Stomach smooth muscle (tissue), 2 donors: ENCODE results near the gene DSCAML1.

Experiments used
- H3K27ac ChIP-seq: one replicate; pipeline ENCODE4 v1.7.0; 2013; ENCODE audit warnings: mild to moderate bottlenecking, low read length, inconsistent platforms
- H3K27me3 ChIP-seq, 2 donors: one replicate each; pipeline ENCODE4 v1.7.0; 2013; ENCODE audit warnings: low read length in 2 of 2; ENCODE audit not compliant: insufficient read depth in 2 of 2, control insufficient read depth in 1 of 2
- H3K36me3 ChIP-seq, 2 donors: one replicate each; pipeline ENCODE4 v1.7.0; 2013; ENCODE audit warnings: low read length in 2 of 2; ENCODE audit not compliant: control insufficient read depth in 2 of 2, insufficient read depth in 2 of 2
- H3K4me1 ChIP-seq: one replicate; pipeline ENCODE4 v1.7.0; 2013; ENCODE audit warnings: low read length; ENCODE audit not compliant: control insufficient read depth, insufficient read depth
- H3K4me3 ChIP-seq, 2 donors: one replicate each; pipeline ENCODE4 v1.7.0; 2013; ENCODE audit warnings: low read length in 2 of 2
- H3K9ac ChIP-seq, 2 donors: one replicate each; pipeline ENCODE4 v1.7.0; 2013; ENCODE audit warnings: low read length in 2 of 2, mild to moderate bottlenecking in 1 of 2
- H3K9me3 ChIP-seq, 2 donors: one replicate each; pipeline ENCODE4 v1.7.0; 2013; ENCODE audit warnings: low read length in 2 of 2; ENCODE audit not compliant: control insufficient read depth in 2 of 2
- donor health status: healthy.
- donor health status: Pancreatic carcinoma.

Gene DSCAML1

GRCh38 chr11:117620086-117620485 is 176.9 kb downstream of the DSCAML1 start:
- no peak overlapping the region for H3K4me3 ChIP-seq
- no peaks in the 10 kb centered on the region for H3K36me3 ChIP-seq
- H3K4me1 ChIP-seq = no peaks in the 10 kb centered on the region
- H3K27me3 ChIP-seq = no peaks in the 10 kb centered on the region
- peaks cover 0 to 7% of the 10 kb centered on the region in 2 donors for H3K9me3 ChIP-seq
- H3K9ac ChIP-seq = no peak overlapping the region
- H3K27ac ChIP-seq = no peak overlapping the region

GRCh38 chr11:117619661-117620060 is 177.4 kb downstream of the DSCAML1 start:
- peaks cover 0 to under 1% of the 10 kb centered on the region in 2 donors for H3K27me3 ChIP-seq
- peaks cover 3 to 7% of the 10 kb centered on the region in 2 donors for H3K9me3 ChIP-seq
- H3K27ac ChIP-seq = no peak overlapping the region
- H3K36me3 ChIP-seq = no peaks in the 10 kb centered on the region
- H3K4me3 ChIP-seq = no peak overlapping the region
- H3K9ac ChIP-seq = no peak overlapping the region
- H3K4me1 ChIP-seq = no peaks in the 10 kb centered on the region

- Histone ChIP-seq H3K27ac (no peak overlapping the region), H3K9me3 (peaks cover 6 to 7% of the 10 kb centered on the region in 2 donors), H3K9ac (no peak overlapping the region), H3K27me3 (peaks cover 0 to 2% of the 10 kb centered on the region in 2 donors), H3K36me3 (no peaks in the 10 kb centered on the region), H3K4me3 (no peak overlapping the region), H3K4me1 (no peaks in the 10 kb centered on the region)
These were observed 178.0 kb downstream of the DSCAML1 start for GRCh38 chr11:117618982-117619355.

GRCh38 chr11:117618302-117618981 is 178.6 kb downstream of the DSCAML1 start:
- no peak overlapping the region for H3K9ac ChIP-seq
- no peaks in the 10 kb centered on the region for H3K36me3 ChIP-seq
- H3K9me3 ChIP-seq = peaks cover 6 to 7% of the 10 kb centered on the region in 2 donors
- H3K4me1 ChIP-seq = no peaks in the 10 kb centered on the region
- H3K27ac ChIP-seq = no peak overlapping the region
- H3K4me3 ChIP-seq = no peak overlapping the region
- peaks cover 0 to 2% of the 10 kb centered on the region in 2 donors for H3K27me3 ChIP-seq

- peaks cover 6 to 7% of the 10 kb centered on the region in 2 donors for H3K9me3 ChIP-seq
- H3K4me3 ChIP-seq = no peak overlapping the region
- no peaks in the 10 kb centered on the region for H3K4me1 ChIP-seq
- H3K36me3 ChIP-seq = no peaks in the 10 kb centered on the region
- no peak overlapping the region for H3K27ac ChIP-seq
- peaks cover 2% of the 10 kb centered on the region in 2 donors for H3K27me3 ChIP-seq
- H3K9ac ChIP-seq = no peak overlapping the region
These were observed 180.0 kb downstream of the DSCAML1 start for GRCh38 chr11:117616979-117617378.

GRCh38 chr11:117614728-117615127 is 182.3 kb downstream of the DSCAML1 start:
- H3K9me3 ChIP-seq = peaks cover 6 to 7% of the 10 kb centered on the region in 2 donors
- peaks cover 2% of the 10 kb centered on the region in 2 donors for H3K27me3 ChIP-seq
- no peaks in the 10 kb centered on the region for H3K4me1 ChIP-seq
- H3K9ac ChIP-seq = no peak overlapping the region
- H3K4me3 ChIP-seq = no peak overlapping the region
- no peaks in the 10 kb centered on the region for H3K36me3 ChIP-seq
- no peak overlapping the region for H3K27ac ChIP-seq

- H3K27me3 ChIP-seq = peaks cover 2% of the 10 kb centered on the region in 2 donors
- no peak overlapping the region for H3K9ac ChIP-seq
- H3K9me3 ChIP-seq = peaks cover 6 to 7% of the 10 kb centered on the region in 2 donors
- no peaks in the 10 kb centered on the region for H3K36me3 ChIP-seq
- H3K4me1 ChIP-seq = no peaks in the 10 kb centered on the region
- no peak overlapping the region for H3K4me3 ChIP-seq
- no peak overlapping the region for H3K27ac ChIP-seq
These were observed 183.5 kb downstream of the DSCAML1 start for GRCh38 chr11:117613521-117613920.

- H3K27me3 ChIP-seq = peaks cover 2% of the 10 kb centered on the region in 2 donors
- no peaks in the 10 kb centered on the region for H3K36me3 ChIP-seq
- peaks cover 6 to 7% of the 10 kb centered on the region in 2 donors for H3K9me3 ChIP-seq
- H3K9ac ChIP-seq = no peak overlapping the region
- no peaks in the 10 kb centered on the region for H3K4me1 ChIP-seq
- no peak overlapping the region for H3K27ac ChIP-seq
- no peak overlapping the region for H3K4me3 ChIP-seq
These were observed 184.8 kb downstream of the DSCAML1 start for GRCh38 chr11:117612177-117612576.

GRCh38 chr11:117610901-117611300 is 186.1 kb downstream of the DSCAML1 start:
- H3K9ac ChIP-seq = no peak overlapping the region
- H3K4me3 ChIP-seq = no peak overlapping the region
- H3K27ac ChIP-seq = no peak overlapping the region
- no peaks in the 10 kb centered on the region for H3K36me3 ChIP-seq
- H3K9me3 ChIP-seq = peaks cover 4 to 6% of the 10 kb centered on the region in 2 donors
- peaks cover 2% of the 10 kb centered on the region in 2 donors for H3K27me3 ChIP-seq
- H3K4me1 ChIP-seq = no peaks in the 10 kb centered on the region

- no peak overlapping the region for H3K4me3 ChIP-seq
- no peaks in the 10 kb centered on the region for H3K4me1 ChIP-seq
- H3K36me3 ChIP-seq = no peaks in the 10 kb centered on the region
- peaks cover 0 to 6% of the 10 kb centered on the region in 2 donors for H3K9me3 ChIP-seq
- no peak overlapping the region for H3K9ac ChIP-seq
- H3K27me3 ChIP-seq = peaks cover 2% of the 10 kb centered on the region in 2 donors
- H3K27ac ChIP-seq = no peak overlapping the region
These were observed 187.0 kb downstream of the DSCAML1 start for GRCh38 chr11:117610045-117610444.

- no peak overlapping the region for H3K27ac ChIP-seq
- H3K27me3 ChIP-seq = no peaks in the 10 kb centered on the region
- H3K9ac ChIP-seq = no peak overlapping the region
These were observed 189.6 kb downstream of the DSCAML1 start for GRCh38 chr11:117607449-117607848.

More at GRCh38 chr11:117607449-117607848, 189.6 kb downstream of the DSCAML1 start:
- Histone ChIP-seq H3K4me1 (no peaks in the 10 kb centered on the region), H3K36me3 (no peaks in the 10 kb centered on the region), H3K4me3 (no peak overlapping the region), H3K9me3 (no peaks in the 10 kb centered on the region)
